ENCODE results near the gene PGM1. TPM values are rescaled to one million over a fixed set of nuclear protein-coding genes. Genes with fewer than 3 reads are reported as not detected.

PGM1 gene
- 10 to 100 TPM; 49.4 to 73.9 (median 61.5) TPM for total RNA-seq

DNA sequence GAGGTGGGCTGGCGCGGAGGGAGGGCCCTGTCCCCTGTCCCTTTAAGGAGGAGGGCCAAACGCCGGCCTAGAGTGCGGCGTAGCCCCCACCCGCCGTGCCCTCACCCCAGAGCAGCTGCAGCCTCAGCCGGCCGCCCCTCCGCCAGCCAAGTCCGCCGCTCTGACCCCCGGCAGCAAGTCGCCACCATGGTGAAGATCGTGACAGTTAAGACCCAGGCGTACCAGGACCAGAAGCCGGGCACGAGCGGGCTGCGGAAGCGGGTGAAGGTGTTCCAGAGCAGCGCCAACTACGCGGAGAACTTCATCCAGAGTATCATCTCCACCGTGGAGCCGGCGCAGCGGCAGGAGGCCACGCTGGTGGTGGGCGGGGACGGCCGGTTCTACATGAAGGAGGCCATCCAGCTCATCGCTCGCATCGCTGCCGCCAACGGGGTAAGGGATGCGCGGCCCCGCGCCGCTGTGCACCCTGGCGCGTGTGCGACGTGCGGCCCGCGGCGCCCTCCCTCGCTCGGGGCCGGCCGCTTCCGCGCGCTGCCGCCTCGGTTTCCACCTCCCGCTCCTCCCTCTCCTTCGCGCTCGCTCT, at the start of gene PGM1:
PGM1 (plus strand) TSS at position 109 of the 583 bp plus-strand sequence; CDS start at position 187, 78 bp downstream.
- DNase-seq (ENCODE audit: extremely low spot score): peak; percentile 94
- Histone ChIP-seq H3K9me3 (no peaks in the 10 kb centered on the region), H3K27me3 (no peaks in the 10 kb centered on the region), H3K36me3 (no peaks in the 10 kb centered on the region), H3K4me3 (peak within 1 kb of the TSS; percentile 84 to 95 (median 91)), H3K4me1 (peaks cover 8 to 25% (median 22%) of the 10 kb centered on the region in 4 donors), H3K27ac (replicated peaks in 1 of 4) (peak within 1 kb of the TSS; percentile 89 to 93 (median 92))
- intact Hi-C loops (cut with DNase I): no loop called here
- WGBS: 0% methylated on average over 7 of the region's 64 CpGs
- peak; percentile 24 for TF ChIP-seq POLR2A (IDR thresholded peaks at IDR 0.05; ENCODE audit: low read depth)
- TF ChIP-seq EP300 (IDR thresholded peaks at IDR 0.05): no peak
- TF ChIP-seq, protein P1, sequence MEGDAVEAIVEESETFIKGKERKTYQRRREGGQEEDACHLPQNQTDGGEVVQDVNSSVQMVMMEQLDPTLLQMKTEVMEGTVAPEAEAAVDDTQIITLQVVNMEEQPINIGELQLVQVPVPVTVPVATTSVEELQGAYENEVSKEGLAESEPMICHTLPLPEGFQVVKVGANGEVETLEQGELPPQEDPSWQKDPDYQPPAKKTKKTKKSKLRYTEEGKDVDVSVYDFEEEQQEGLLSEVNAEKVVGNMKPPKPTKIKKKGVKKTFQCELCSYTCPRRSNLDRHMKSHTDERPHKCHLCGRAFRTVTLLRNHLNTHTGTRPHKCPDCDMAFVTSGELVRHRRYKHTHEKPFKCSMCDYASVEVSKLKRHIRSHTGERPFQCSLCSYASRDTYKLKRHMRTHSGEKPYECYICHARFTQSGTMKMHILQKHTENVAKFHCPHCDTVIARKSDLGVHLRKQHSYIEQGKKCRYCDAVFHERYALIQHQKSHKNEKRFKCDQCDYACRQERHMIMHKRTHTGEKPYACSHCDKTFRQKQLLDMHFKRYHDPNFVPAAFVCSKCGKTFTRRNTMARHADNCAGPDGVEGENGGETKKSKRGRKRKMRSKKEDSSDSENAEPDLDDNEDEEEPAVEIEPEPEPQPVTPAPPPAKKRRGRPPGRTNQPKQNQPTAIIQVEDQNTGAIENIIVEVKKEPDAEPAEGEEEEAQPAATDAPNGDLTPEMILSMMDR (IDR thresholded peaks at IDR 0.05): no peak
- peak; percentile 31 to 53 for TF ChIP-seq POLR2AphosphoS5 (IDR thresholded peaks at IDR 0.05)

DNA sequence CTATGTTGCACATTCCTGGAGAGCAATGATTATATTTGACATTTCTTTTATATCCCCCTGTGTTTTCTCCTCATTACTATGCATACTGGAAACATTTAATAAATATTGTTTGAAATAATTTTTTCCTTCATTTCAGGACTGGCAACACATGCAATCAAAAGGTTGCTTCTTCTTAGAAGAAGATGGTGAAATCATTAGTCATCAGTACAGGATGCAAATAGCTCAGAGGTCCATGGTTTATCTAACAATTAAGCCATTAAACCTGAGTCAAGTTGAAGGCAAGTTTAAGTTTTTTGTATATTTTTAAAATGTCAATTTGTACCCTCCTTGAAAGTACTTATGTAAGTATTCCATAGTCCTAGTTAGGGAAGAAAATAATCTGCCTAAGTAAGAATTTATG, 47.4 kb upstream of the PGM1 start:
- no peaks in the 10 kb centered on the region for H3K27me3 ChIP-seq
- no peaks in the 10 kb centered on the region for H3K9me3 ChIP-seq
- DNase-seq (ENCODE audit: extremely low spot score): no peak
- TF ChIP-seq EP300 (IDR thresholded peaks at IDR 0.05) (no peak), POLR2A (IDR thresholded peaks at IDR 0.05; ENCODE audit: low read depth) (no peak), POLR2AphosphoS5 (IDR thresholded peaks at IDR 0.05) (no peak)
- TF ChIP-seq, protein P1 (IDR thresholded peaks at IDR 0.05): no peak
- no peak overlapping the region for H3K4me3 ChIP-seq
- no peak overlapping the region for H3K27ac ChIP-seq (replicated peaks in 1 of 4)
- intact Hi-C loops (cut with DNase I): no loop called here
- no peaks in the 10 kb centered on the region for H3K4me1 ChIP-seq
- peaks cover 0 to 49% (median 8%) of the 10 kb centered on the region in 4 donors for H3K36me3 ChIP-seq

DNA sequence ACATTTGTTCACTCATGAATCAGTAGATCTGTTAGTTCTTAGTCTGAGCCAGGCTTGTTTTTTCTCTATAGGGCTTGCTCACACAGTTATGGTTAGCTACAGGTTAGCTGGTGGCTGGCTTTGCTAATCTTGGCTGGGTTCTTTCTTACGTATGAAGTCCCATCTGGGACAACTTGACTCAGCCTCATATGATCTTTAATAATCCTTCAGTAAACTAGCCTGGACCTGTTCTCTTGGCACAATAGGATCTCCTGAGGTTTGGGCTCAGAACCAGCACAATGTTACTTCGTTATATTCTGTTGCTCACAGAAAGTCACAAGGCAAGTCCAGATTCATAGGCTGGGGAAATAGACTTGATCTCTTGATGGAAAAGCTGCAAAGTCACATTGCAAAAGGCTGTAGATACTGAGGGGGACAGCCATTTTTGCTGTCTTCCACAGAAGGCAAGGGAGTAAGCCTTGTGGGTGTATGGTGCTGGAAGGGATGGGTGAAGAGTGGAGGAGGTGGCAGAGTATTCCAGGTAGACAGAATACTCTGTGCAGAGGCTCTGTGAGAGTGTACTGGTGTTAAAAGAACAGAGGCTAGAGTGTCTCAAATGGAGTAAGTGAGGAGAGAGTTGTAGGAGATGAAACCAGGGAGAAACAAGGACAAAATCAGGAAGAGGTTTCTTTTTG, 45.5 kb upstream of the PGM1 start:
- no peak for DNase-seq (ENCODE audit: extremely low spot score)
- H3K36me3 ChIP-seq: peaks cover 0 to 49% (median 11%) of the 10 kb centered on the region in 4 donors
- H3K4me1 ChIP-seq: no peaks in the 10 kb centered on the region
- intact Hi-C loops (cut with DNase I): no loop called here
- TF ChIP-seq EP300 (IDR thresholded peaks at IDR 0.05) (no peak), POLR2A (IDR thresholded peaks at IDR 0.05; ENCODE audit: low read depth) (no peak), POLR2AphosphoS5 (IDR thresholded peaks at IDR 0.05) (no peak)
- TF ChIP-seq, protein P1 (IDR thresholded peaks at IDR 0.05): no peak
- H3K4me3 ChIP-seq: no peak overlapping the region
- no peaks in the 10 kb centered on the region for H3K9me3 ChIP-seq
- no peaks in the 10 kb centered on the region for H3K27me3 ChIP-seq
- 66% methylated on average over 2 of the region's 2 CpGs for WGBS
- no peak overlapping the region for H3K27ac ChIP-seq (replicated peaks in 1 of 4)

DNA sequence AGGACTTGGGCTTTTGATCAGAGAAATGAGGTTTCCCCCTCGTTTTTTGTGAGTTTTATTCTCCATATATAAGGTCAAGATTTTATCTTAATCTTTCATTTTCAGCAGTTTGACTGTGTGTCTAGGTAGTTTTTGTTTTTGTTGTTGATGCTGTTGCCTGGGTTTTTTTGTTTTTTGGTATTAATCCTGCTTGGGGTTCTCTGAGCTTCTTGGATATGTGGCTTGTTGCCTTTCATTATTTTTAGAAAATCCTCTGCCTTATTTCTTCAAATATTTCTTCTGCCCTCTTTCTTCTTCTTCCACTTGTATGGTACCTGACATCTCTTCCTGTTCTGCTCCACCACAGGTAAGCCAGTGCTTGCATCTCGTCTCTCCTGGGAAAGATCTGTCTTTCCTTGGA, 44.9 kb upstream of the PGM1 start:
- Histone ChIP-seq H3K27ac (replicated peaks in 1 of 4) (no peak overlapping the region), H3K9me3 (no peaks in the 10 kb centered on the region), H3K27me3 (no peaks in the 10 kb centered on the region), H3K4me1 (no peaks in the 10 kb centered on the region), H3K4me3 (no peak overlapping the region), H3K36me3 (peaks cover 0 to 52% (median 10%) of the 10 kb centered on the region in 4 donors)
- intact Hi-C loops (cut with DNase I): no loop called here
- no peak for DNase-seq (ENCODE audit: extremely low spot score)
- WGBS: 94% methylated on average over 2 of the region's 2 CpGs
- TF ChIP-seq POLR2AphosphoS5 (IDR thresholded peaks at IDR 0.05): no peak
- TF ChIP-seq, protein P1 (IDR thresholded peaks at IDR 0.05): no peak
- TF ChIP-seq POLR2A (IDR thresholded peaks at IDR 0.05; ENCODE audit: low read depth): no peak
- TF ChIP-seq EP300 (IDR thresholded peaks at IDR 0.05): no peak
